ENCODE measurements around the gene CNN3. TPM values are rescaled to one million over a fixed set of nuclear protein-coding genes. Genes with fewer than 3 reads are reported as not detected.

CNN3 gene
- total and polyA plus RNA-seq, 4 donors = 43.9 to 87.4 (median 69.6) TPM

- WGBS = 89% methylated on average over 4 of the region's 4 CpGs
- Histone ChIP-seq H3K27me3 (ENCODE audit: control insufficient read depth in 4 of 4, insufficient read depth in 4 of 4, low read length in 3 of 4) (no peaks in the 10 kb centered on the region), H3K27ac (ENCODE audit: low read depth in 1 of 2, low read length in 2 of 2) (no peak overlapping the region), H3K9me3 (ENCODE audit: control insufficient read depth in 4 of 4, low read length in 3 of 4) (no peaks in the 10 kb centered on the region), H3K36me3 (ENCODE audit: control insufficient read depth in 4 of 4, insufficient read depth in 3 of 4, low read depth in 1 of 4, low read length in 3 of 4) (peaks cover 3 to 39% (median 29%) of the 10 kb centered on the region in 4 donors), H3K9ac (ENCODE audit: low read depth in 1 of 2, low read length in 2 of 2) (no peak overlapping the region), H3K4me3 (ENCODE audit: low read depth in 1 of 3, low read length in 3 of 3) (no peak overlapping the region), H3K4me1 (ENCODE audit: control insufficient read depth in 4 of 4, insufficient read depth in 4 of 4, low read length in 3 of 4) (no peaks in the 10 kb centered on the region)
- no peak for DNase-seq (ENCODE audit: low spot score)
- TF ChIP-seq TAF1 (conservative IDR thresholded peaks at IDR 0.05) = no peak
- TF ChIP-seq JUND (IDR thresholded peaks at IDR 0.05) = no peak
- no peak for TF ChIP-seq HNF4G (IDR thresholded peaks at IDR 0.05)
- no peak for TF ChIP-seq REST (IDR thresholded peaks at IDR 0.05)
- TF ChIP-seq ATF3 (IDR thresholded peaks at IDR 0.05) = no peak
- TF ChIP-seq RAD21 (IDR thresholded peaks at IDR 0.05) = no peak
- no peak for TF ChIP-seq SP1 (IDR thresholded peaks at IDR 0.05)
- TF ChIP-seq EGR1 (IDR thresholded peaks at IDR 0.05; ENCODE audit: low read depth in 2 of 2) = no peak
- no peak for TF ChIP-seq NR2F2 (IDR thresholded peaks at IDR 0.05)
- no peak for TF ChIP-seq FOXA1 (IDR thresholded peaks at IDR 0.05)
- TF ChIP-seq YY1 (IDR thresholded peaks at IDR 0.05) = no peak
- TF ChIP-seq ZBTB33 (IDR thresholded peaks at IDR 0.05) = no peak
- TF ChIP-seq GABPA (IDR thresholded peaks at IDR 0.05 in 1 of 2, conservative IDR thresholded peaks at IDR 0.05 in 1 of 2) = no peak
- no peak for TF ChIP-seq HNF4A (conservative IDR thresholded peaks at IDR 0.05)
- TF ChIP-seq CTCF (IDR thresholded peaks at IDR 0.05; ENCODE audit: low read depth, low read length, missing input control) = no peak
- no peak for TF ChIP-seq MAX (IDR thresholded peaks at IDR 0.05)
- no peak for TF ChIP-seq RXRA (IDR thresholded peaks at IDR 0.05)
- TF ChIP-seq FOXA2 (IDR thresholded peaks at IDR 0.05) = no peak
Measured at GRCh38 chr1:94901841-94902240, 25.1 kb downstream of the CNN3 start.

All from liver (tissue), 9 donors.